Epithelial cell of esophagus (primary cell): Measurements from ENCODE around the gene CCR5AS.
"Not testable (repeated sequence)": the region's sequence is repeated elsewhere in the genome, so short reads cannot be mapped to it uniquely, and the experiment has no call there.

ENCODE experiments used
- DNase-seq: peaks from one replicate; pipeline ENCODE4 v3.0.0; 2010; ENCODE audit warnings: low read depth
- H3K4me3 ChIP-seq: 2 replicates; pipeline ENCODE4 v1.5.1; 2011; ENCODE audit warnings: mild to moderate bottlenecking, low read length, control low read depth
- TF ChIP-seq, protein P1 (sequence below): IDR thresholded peaks from 2 replicates; pipeline ENCODE4 v1.5.1; 2011; ENCODE audit warnings: low read depth, mild to moderate bottlenecking, low read length, control low read depth, inconsistent platforms; ENCODE audit not compliant: insufficient read depth; ENCODE audit errors: missing control alignments

Gene CCR5AS

DNA sequence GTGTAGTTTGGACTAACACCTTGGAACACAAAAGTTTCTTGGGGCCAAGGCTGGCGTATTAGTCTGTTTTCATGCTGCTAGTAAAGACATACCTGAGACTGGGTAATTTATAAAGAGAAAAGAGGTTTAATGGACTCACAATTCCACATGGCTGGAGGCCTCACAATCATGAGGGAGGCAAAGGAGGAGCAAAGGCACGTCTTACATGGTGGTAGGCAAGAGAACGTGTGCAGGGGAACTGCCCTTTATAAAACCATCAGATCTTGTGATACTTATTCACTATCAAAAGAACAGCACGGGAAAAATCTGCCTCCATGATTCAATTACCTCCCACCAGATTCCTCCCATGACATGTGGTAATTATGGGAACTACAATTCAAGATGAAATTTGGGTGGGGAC is 62.4 kb downstream of the CCR5AS start:
- H3K4me3 ChIP-seq: no peak overlapping the region
- DNase-seq: no peak
- TF ChIP-seq, protein P1, sequence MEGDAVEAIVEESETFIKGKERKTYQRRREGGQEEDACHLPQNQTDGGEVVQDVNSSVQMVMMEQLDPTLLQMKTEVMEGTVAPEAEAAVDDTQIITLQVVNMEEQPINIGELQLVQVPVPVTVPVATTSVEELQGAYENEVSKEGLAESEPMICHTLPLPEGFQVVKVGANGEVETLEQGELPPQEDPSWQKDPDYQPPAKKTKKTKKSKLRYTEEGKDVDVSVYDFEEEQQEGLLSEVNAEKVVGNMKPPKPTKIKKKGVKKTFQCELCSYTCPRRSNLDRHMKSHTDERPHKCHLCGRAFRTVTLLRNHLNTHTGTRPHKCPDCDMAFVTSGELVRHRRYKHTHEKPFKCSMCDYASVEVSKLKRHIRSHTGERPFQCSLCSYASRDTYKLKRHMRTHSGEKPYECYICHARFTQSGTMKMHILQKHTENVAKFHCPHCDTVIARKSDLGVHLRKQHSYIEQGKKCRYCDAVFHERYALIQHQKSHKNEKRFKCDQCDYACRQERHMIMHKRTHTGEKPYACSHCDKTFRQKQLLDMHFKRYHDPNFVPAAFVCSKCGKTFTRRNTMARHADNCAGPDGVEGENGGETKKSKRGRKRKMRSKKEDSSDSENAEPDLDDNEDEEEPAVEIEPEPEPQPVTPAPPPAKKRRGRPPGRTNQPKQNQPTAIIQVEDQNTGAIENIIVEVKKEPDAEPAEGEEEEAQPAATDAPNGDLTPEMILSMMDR: no peak

- no peak overlapping the region for H3K4me3 ChIP-seq
- TF ChIP-seq, protein P1: no peak
- DNase-seq: no peak
These were observed 68.0 kb downstream of the CCR5AS start for GRCh38 chr3:46338840-46339239.

DNA sequence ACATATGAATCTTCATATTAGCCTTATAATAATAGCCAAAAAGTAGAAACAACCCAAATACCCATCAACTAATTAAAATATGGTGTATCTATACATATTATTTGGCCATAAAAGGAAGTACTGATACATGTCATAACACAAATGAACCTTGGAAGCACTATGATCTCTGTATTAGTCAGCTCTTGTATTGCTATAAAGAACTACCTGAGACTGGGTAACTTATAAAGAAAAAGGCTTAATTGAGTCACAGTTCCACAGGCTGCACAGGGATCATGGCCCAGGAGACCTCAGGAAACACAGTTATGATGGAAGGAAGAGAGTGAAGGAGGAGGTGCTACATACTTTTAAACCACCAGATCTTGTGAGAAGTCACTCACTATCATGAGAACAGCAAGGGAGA is 69.0 kb downstream of the CCR5AS start:
- peak; percentile 52 for DNase-seq
- no peak overlapping the region for H3K4me3 ChIP-seq
- TF ChIP-seq, protein P1: no peak

GRCh38 chr3:46335541-46335940 is 71.3 kb downstream of the CCR5AS start:
- H3K4me3 ChIP-seq: no peak overlapping the region
- TF ChIP-seq, protein P1: no peak
- DNase-seq: no peak

DNA sequence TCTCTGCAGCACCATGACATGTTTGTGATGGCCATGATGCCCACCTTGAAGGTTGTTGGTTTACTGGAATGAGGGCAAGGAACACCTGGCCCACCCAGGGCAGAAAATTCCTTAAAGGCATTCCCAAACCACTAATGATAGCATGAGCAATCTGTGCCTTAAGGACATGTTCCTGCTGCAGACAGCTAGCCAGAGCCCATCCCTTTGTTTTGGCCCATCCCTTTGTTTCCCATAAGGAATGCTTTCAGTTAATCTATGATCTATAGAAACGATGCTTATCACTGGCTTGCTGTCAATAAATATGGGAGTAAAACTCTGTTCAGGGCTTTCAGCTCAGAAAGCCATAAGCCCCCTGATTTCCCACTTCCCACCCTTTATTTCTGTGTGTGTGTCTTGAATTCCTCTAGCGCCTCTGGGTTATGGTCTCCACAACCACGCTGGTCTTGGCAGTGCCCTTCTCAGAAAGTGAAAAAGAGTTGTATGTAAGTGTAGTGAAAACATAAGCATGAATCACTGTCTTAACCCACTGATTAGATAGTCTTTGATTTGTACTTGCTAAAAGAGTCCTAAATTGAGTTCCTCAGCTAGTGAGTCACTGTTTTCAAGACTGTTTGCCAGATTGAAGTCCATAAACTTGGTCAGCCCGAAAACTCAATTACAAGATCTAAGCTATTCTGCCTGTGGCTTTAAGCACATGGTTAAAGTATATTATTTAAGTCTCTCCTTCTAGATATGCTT is 72.0 kb downstream of the CCR5AS start:
- TF ChIP-seq, protein P1: no peak
- peak; percentile 39 for DNase-seq
- no peak overlapping the region for H3K4me3 ChIP-seq

DNA sequence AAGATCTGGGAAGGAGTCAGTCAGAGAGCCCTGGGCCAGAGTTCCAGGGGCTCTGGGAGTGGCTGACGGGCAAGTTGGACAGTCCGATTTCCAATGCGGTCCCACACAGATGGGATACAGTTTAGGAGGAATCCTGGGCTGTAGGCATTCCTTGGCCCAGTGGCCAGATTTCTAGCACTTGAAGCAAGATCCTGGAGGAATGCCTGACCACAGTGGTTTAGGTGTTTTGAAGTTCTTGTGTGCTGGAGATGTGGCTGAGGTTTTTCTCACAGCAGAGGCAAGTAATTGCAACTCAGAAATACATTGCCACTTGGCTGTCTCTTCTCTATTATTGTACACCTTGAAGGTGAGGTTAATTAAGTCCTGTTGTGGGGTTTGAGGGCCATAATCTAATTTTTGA is 76.2 kb downstream of the CCR5AS start:
- not testable (repeated sequence) for DNase-seq

DNA sequence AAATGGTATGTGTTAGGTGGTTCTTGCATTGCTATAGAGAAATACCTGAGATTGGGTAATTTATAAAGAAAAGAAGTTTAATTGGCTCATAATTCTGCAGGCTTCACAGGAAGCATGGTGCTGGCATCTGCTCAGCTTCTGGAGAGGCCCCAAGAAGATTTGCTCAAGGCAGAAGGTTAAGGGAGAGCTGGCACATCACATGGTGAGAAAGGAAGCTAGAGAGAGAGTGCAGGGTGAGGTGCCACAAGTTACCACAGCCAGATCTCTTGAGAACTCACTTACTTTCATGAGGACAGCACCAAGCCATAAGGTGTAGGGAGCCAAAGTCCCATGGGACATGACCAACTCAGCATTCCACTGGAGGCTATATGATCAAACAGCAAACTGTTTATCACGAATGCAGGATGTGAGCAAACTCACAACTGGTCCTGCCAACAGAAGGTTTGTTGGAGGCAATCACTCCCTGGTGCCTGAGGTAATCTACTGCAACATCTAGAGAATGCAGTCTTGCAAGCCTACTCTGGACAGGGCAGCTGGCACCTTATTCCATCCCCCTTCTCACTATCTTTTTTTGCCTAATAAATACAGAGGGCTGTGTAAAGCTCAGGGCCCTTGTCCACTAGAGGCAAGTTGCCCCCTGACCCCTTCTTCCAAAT is 81.1 kb downstream of the CCR5AS start:
- no peak overlapping the region for H3K4me3 ChIP-seq
- TF ChIP-seq, protein P1: no peak
- DNase-seq: peak; percentile 41

More for the DNA sequence above, 76.2 kb downstream of the CCR5AS start:
- not testable (repeated sequence) for H3K4me3 ChIP-seq
